GM12801 (cell line): ENCODE data around the gene CST5.

Experiments
- CTCF ChIP-seq: IDR thresholded peaks from one replicate; pipeline ENCODE4 v1.5.1; 2011; ENCODE audit warnings: control low read depth; ENCODE audit not compliant: insufficient read length; ENCODE audit errors: extremely low read depth

Gene CST5

GRCh38 chr20:23879328-23879798, at the start of gene CST5:
CST5 (minus strand) TSS chr20:23879748; CDS start chr20:23879676, 72 bp downstream.
- TF ChIP-seq CTCF: no peak

- no peak for TF ChIP-seq CTCF
These were observed 49.2 kb upstream of the CST5 start for GRCh38 chr20:23928788-23929187.

- no peak for TF ChIP-seq CTCF
These were observed 48.8 kb upstream of the CST5 start for GRCh38 chr20:23928353-23928752.

- TF ChIP-seq CTCF: no peak
These were observed 47.7 kb upstream of the CST5 start for GRCh38 chr20:23926944-23927872.

GRCh38 chr20:23926526-23926880, 47.0 kb upstream of the CST5 start:
- TF ChIP-seq CTCF: no peak

- no peak for TF ChIP-seq CTCF
These were observed 46.4 kb upstream of the CST5 start for GRCh38 chr20:23925789-23926525.

- no peak for TF ChIP-seq CTCF
These were observed 45.2 kb upstream of the CST5 start for GRCh38 chr20:23924751-23925150.
